Osteoblast (primary cell): ENCODE results near the gene C3orf70. TPM values are rescaled to one million over a fixed set of nuclear protein-coding genes. Genes with fewer than 3 reads are reported as not detected.

Experiments
- DNase-seq: peaks from one replicate; pipeline ENCODE4 v3.0.0; 2011; ENCODE audit warnings: low spot score, mixed read lengths; ENCODE audit not compliant: insufficient read length; ENCODE audit errors: missing footprints
- H2AFZ ChIP-seq: 2 replicates; pipeline ENCODE4 v1.6.0; 2011; ENCODE audit warnings: mild to moderate bottlenecking, low read length
- H3K27ac ChIP-seq: 2 replicates; pipeline ENCODE4 v1.5.1; 2011; ENCODE audit warnings: mild to moderate bottlenecking, low read depth, low read length, moderate library complexity
- H3K27me3 ChIP-seq: 2 replicates; pipeline ENCODE4 v1.6.0; 2012; ENCODE audit warnings: mild to moderate bottlenecking, control low read depth, inconsistent platforms, low read length, moderate library complexity; ENCODE audit not compliant: insufficient read depth
- H3K36me3 ChIP-seq: 2 replicates; pipeline ENCODE4 v1.5.1; 2011; ENCODE audit warnings: mild to moderate bottlenecking, low read length, control low read depth, moderate library complexity; ENCODE audit not compliant: insufficient read depth
- H3K4me1 ChIP-seq: 2 replicates; pipeline ENCODE4 v1.5.1; 2011; ENCODE audit warnings: mild to moderate bottlenecking, low read length, control low read depth, moderate library complexity; ENCODE audit not compliant: insufficient read depth
- H3K4me2 ChIP-seq: 2 replicates; pipeline ENCODE4 v1.6.0; 2011; ENCODE audit warnings: mild to moderate bottlenecking, low read length; ENCODE audit not compliant: insufficient read depth
- H3K4me3 ChIP-seq: fragments of 200-600 bp; sonication (generic); 3 replicates; pipeline ENCODE4 v1.5.1; 2012; ENCODE audit warnings: mild to moderate bottlenecking, low read length, inconsistent platforms; ENCODE audit not compliant: insufficient read depth
- H3K79me2 ChIP-seq: 2 replicates; pipeline ENCODE4 v1.6.0; 2012; ENCODE audit warnings: mild to moderate bottlenecking, low read length, control low read depth, inconsistent platforms; ENCODE audit not compliant: insufficient read depth
- H3K9me3 ChIP-seq: 2 replicates; pipeline ENCODE4 v1.5.1; 2011; ENCODE audit warnings: low read depth, low read length, control low read depth
- H4K20me1 ChIP-seq: 2 replicates; pipeline ENCODE4 v1.6.0; 2012; ENCODE audit warnings: mild to moderate bottlenecking, low read length, control low read depth; ENCODE audit not compliant: insufficient read depth
- total RNA-seq: library from RNA; depleted of rRNA; stranded (reverse); fragments of >200 nt; gene quantifications from 2 replicates; pipeline ENCODE4 v1.2.3, GENCODE V29; 2012
- TF ChIP-seq, protein P1 (sequence below): IDR thresholded peaks from 2 replicates; pipeline ENCODE4 v1.5.1; 2011; ENCODE audit warnings: mild to moderate bottlenecking, low read depth, low read length, moderate library complexity; ENCODE audit errors: extremely low read depth

The C3orf70 gene
- total RNA-seq, 1 donor, result 1.4 TPM

DNA sequence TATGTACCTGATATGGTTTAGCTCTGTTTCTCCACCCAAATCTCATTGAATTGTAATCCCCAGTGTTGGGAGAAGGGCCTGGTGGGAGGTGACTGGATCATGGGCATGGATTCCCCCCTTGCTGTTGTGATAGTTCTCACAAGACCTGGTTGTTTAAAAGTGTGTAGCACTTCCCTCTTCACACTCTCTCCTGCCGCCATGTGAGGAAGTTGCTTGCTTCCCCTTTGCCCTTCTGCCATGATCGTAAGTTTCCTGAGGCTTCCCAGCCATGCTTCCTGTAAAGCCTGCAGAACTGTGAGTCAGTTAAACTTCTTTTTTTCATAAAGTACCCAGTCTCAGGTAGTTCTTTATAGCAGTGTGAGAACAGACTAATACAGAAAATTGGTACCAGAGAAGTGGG is 93.1 kb downstream of the C3orf70 start:
- no peaks in the 10 kb centered on the region for H3K79me2 ChIP-seq
- no peak for DNase-seq
- no peak overlapping the region for H3K4me2 ChIP-seq
- no peak overlapping the region for H3K27ac ChIP-seq
- H3K4me3 ChIP-seq, result no peak overlapping the region
- H4K20me1 ChIP-seq, result no peaks in the 10 kb centered on the region
- H2AFZ ChIP-seq, result no peak overlapping the region
- no peaks in the 10 kb centered on the region for H3K27me3 ChIP-seq
- H3K9me3 ChIP-seq, result no peaks in the 10 kb centered on the region
- TF ChIP-seq, protein P1, sequence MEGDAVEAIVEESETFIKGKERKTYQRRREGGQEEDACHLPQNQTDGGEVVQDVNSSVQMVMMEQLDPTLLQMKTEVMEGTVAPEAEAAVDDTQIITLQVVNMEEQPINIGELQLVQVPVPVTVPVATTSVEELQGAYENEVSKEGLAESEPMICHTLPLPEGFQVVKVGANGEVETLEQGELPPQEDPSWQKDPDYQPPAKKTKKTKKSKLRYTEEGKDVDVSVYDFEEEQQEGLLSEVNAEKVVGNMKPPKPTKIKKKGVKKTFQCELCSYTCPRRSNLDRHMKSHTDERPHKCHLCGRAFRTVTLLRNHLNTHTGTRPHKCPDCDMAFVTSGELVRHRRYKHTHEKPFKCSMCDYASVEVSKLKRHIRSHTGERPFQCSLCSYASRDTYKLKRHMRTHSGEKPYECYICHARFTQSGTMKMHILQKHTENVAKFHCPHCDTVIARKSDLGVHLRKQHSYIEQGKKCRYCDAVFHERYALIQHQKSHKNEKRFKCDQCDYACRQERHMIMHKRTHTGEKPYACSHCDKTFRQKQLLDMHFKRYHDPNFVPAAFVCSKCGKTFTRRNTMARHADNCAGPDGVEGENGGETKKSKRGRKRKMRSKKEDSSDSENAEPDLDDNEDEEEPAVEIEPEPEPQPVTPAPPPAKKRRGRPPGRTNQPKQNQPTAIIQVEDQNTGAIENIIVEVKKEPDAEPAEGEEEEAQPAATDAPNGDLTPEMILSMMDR, result no peak
- H3K4me1 ChIP-seq, result no peaks in the 10 kb centered on the region
- no peaks in the 10 kb centered on the region for H3K36me3 ChIP-seq

- Histone ChIP-seq H3K4me2 (no peak overlapping the region), H3K4me3 (no peak overlapping the region), H3K4me1 (no peaks in the 10 kb centered on the region), H4K20me1 (no peaks in the 10 kb centered on the region), H3K36me3 (no peaks in the 10 kb centered on the region), H3K9me3 (no peaks in the 10 kb centered on the region), H3K27ac (no peak overlapping the region), H3K79me2 (no peaks in the 10 kb centered on the region), H2AFZ (no peak overlapping the region), H3K27me3 (no peaks in the 10 kb centered on the region)
- DNase-seq, result no peak
- TF ChIP-seq, protein P1, result no peak
Observed at GRCh38 chr3:185058796-185059195, 94.1 kb downstream of the C3orf70 start.

DNA sequence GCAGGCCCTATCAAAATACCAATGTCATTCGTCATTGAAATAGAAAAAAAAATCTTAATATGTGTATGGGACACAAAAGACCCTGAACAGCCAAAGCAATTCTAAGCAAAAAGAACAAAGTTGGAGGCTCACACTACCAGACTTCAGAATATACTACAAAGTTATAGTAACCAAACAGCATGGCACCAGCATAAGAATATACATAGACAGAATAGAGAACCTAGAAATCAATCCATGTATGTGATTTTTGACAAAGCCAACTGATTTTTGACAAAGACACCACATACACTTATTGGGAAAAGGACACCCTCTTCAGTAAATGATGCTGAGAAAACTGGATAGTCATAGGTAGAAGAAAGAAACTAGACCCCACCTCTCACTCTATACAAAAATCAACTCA is 95.0 kb downstream of the C3orf70 start:
- Histone ChIP-seq H3K4me3 (no peak overlapping the region), H3K79me2 (no peaks in the 10 kb centered on the region), H4K20me1 (no peaks in the 10 kb centered on the region), H3K4me1 (no peaks in the 10 kb centered on the region), H3K36me3 (no peaks in the 10 kb centered on the region), H3K4me2 (no peak overlapping the region), H2AFZ (no peak overlapping the region), H3K27me3 (no peaks in the 10 kb centered on the region), H3K9me3 (no peaks in the 10 kb centered on the region), H3K27ac (no peak overlapping the region)
- DNase-seq, result no peak
- TF ChIP-seq, protein P1, result no peak

GRCh38 chr3:185056908-185057307 is 96.0 kb downstream of the C3orf70 start:
- Histone ChIP-seq H4K20me1 (no peaks in the 10 kb centered on the region), H3K36me3 (peaks cover 6% of the 10 kb centered on the region), H3K27me3 (no peaks in the 10 kb centered on the region), H3K27ac (no peak overlapping the region), H3K4me3 (no peak overlapping the region), H2AFZ (no peak overlapping the region), H3K9me3 (no peaks in the 10 kb centered on the region), H3K79me2 (no peaks in the 10 kb centered on the region), H3K4me1 (no peaks in the 10 kb centered on the region), H3K4me2 (no peak overlapping the region)
- no peak for DNase-seq
- TF ChIP-seq, protein P1, result no peak
